ENCODE results near the gene FAM186B.
A peak's percentile ranks its signal among the peaks of the same experiment; 100 is the strongest.
"Not testable (repeated sequence)": the region's sequence is repeated elsewhere in the genome, so short reads cannot be mapped to it uniquely, and the experiment has no call there.

FAM186B gene

DNA sequence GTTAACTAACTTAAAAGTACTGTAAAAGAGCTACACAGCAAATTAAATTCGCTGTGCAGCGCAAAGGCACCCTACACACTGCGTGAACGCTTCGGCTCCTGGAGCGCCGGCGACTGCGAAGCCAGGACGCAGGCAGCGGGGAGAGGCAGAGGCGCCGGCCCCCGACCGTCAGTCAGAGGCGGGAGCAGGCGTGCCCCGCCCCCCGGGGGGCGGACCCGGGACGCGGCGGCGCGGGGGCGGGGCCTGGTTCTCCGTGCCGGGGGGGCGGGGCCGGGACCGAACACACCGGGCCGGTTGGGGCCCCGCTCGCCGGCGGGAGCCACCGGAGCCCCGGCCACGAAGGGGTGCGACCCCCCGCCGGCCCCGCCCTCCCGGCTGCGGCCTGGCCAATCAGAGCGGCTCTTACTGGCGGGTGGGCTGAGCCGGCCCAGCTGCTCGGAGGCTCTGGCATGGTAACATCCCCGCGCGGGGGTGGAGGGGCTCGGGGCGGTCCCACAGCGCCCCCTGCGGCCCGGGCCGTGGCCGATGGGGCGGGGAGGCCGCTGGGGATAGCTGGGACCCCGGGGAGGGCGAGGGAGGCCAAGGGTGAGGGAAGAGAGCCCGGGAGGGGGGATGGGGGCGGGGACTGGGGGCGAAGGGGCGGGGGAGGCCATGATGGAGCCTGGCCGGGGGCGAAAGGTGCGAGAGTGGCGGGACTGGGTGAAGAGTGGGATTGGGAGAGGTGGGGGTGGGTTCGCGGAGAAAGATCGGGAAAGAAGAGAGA is 17.9 kb upstream of the FAM186B start, which contains the start of gene PRPF40B:
PRPF40B (plus strand) TSS at position 420 of the 763 bp plus-strand sequence; CDS start at position 450, 30 bp downstream.
- H3K27ac Mint-ChIP-seq, result peak within 1 kb of the TSS; percentile 32 to 92
- peak; percentile 87 for ATAC-seq
- peak within 1 kb of the TSS; percentile 79 to 87 for H3K4me3 Mint-ChIP-seq
- no peaks in the 10 kb centered on the region for H3K9me3 Mint-ChIP-seq
- H3K4me1 Mint-ChIP-seq, result peaks cover 26% of the 10 kb centered on the region
- DNase-seq, result peak; percentile 89 to 90
- H3K27me3 Mint-ChIP-seq, result peaks cover 19% of the 10 kb centered on the region

DNA sequence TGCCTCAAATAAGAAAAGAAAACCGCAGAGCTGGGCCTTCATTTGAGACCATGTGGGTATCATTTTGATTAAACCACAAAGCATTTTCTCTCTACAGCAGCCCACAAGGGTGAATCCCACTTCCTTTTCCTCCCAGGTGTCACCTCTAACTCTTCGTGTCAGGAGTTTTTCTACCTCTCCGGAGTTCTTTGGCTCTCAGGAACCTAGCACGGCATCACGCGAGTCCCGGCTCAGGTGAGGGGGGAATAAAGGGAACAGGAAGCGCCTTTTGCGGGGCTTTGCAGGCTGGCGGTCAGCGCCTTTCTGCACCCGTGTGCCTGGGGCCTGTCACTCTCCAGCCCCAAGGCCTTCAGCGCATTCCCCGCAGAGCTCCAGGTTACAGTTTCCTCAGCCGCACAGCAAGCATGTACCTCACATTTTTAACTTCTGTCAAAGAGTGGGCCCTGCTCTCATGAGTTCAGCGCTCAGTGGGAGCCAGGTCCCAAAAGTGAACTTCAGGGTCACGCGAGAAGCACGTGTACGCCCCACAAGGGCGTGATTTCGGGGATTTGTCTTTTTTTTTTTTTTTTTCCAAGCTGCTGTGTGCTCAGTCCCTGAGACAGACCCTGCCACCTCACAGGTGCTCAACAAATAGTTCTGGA is 17.2 kb upstream of the FAM186B start:
- H3K4me3 Mint-ChIP-seq, result peak overlapping the region; percentile 79 to 87
- DNase-seq, result peak; percentile 64 to 76

GRCh38 chr12:49621651-49622500 is 16.4 kb upstream of the FAM186B start:
- DNase-seq (no peak), ATAC-seq (no peak)
- peaks cover 29% of the 10 kb centered on the region for H3K4me1 Mint-ChIP-seq
- H3K9me3 Mint-ChIP-seq, result no peaks in the 10 kb centered on the region
- peaks cover 32% of the 10 kb centered on the region for H3K27me3 Mint-ChIP-seq
- peak overlapping the region; percentile 79 to 87 for H3K4me3 Mint-ChIP-seq
- H3K27ac Mint-ChIP-seq, result no peak overlapping the region

More for the DNA sequence above, 17.2 kb upstream of the FAM186B start:
- peak overlapping the region; percentile 32 to 92 for H3K27ac Mint-ChIP-seq
- peaks cover 26% of the 10 kb centered on the region for H3K27me3 Mint-ChIP-seq
- peaks cover 26% of the 10 kb centered on the region for H3K4me1 Mint-ChIP-seq
- no peaks in the 10 kb centered on the region for H3K9me3 Mint-ChIP-seq
- peak; percentile 66 for ATAC-seq

DNA sequence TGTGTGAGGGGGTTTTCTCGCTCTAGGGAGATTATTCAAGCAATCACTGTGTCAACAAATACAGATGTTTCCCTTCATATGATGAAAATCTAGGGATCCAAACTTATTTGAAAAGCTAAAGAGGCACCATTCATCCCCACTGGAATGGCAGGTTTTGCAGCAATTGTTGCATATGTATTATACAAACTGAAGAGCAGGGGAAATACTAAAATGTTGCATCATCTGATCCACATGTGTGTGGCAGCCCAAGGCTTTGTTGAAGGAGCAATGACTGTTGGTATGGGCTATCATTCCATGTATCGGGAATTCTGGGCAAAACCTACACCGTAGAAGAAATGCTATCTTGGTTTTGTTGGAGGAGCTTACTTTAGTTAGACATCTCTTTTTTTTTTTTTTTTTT is 13.8 kb upstream of the FAM186B start:
- Mint-ChIP-seq H3K27ac (no peak overlapping the region), H3K4me3 (no peak overlapping the region), H3K9me3 (no peaks in the 10 kb centered on the region), H3K4me1 (peaks cover 36% of the 10 kb centered on the region), H3K27me3 (peaks cover 38% of the 10 kb centered on the region)
- ATAC-seq (no peak), DNase-seq (no peak)

DNA sequence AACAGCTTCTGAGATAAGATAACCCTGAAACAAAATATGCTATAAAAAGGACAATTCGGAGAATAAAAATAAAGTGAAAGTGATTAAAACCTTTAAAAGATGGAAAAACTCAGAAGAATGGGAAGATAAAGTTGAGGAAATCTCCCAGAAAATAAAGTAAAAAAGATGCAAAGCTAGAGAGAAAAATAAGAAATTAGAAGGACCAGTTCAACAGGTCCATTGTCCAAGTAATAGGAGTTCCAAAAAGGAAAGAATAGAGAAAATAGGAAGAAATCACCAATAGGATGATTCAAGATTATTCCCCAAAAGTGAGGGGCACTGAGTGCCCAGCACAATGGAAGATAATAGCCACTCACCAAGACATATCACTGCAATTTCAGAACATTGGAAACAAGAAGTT is 13.1 kb upstream of the FAM186B start:
- Mint-ChIP-seq H3K9me3 (no peaks in the 10 kb centered on the region), H3K4me3 (no peak overlapping the region), H3K4me1 (peaks cover 36% of the 10 kb centered on the region), H3K27ac (no peak overlapping the region), H3K27me3 (peaks cover 38% of the 10 kb centered on the region)
- ATAC-seq, result no peak
- DNase-seq, result no peak

DNA sequence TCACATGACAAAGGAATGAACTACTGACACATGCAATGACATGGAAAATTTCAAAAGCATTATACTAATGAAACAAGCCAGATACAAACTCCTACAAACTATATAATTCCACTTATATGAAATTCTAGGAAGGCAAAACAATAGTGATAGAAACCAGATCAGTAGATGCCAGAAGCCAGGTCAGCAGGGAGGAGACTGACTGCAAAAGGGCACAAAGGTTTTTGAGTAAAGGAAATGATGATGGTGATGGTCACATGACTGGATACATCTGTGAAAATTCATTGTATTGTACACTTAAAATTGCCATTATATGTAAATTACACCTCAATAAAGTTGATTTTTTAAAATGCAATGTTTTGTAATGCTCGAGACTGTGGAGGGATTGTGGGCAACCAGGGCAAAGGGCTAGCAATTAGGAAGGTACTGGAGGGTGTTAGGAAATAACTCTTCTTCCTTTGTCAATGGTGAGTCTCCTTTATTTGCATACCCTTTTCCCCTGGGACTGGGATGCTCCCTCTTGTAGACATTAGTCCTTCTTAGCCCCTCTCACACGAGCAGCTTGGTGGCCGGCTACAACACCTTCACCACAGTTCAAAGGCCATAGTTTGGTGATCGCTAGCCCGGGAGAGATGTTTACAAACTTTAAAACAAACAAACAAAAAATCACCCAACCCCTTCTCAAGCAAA is 11.2 kb upstream of the FAM186B start:
- no peak for ATAC-seq
- DNase-seq, result no peak
- H3K27me3 Mint-ChIP-seq, result peaks cover 46% of the 10 kb centered on the region
- peaks cover 28% of the 10 kb centered on the region for H3K4me1 Mint-ChIP-seq
- H3K27ac Mint-ChIP-seq, result no peak overlapping the region
- H3K9me3 Mint-ChIP-seq, result no peaks in the 10 kb centered on the region
- H3K4me3 Mint-ChIP-seq, result no peak overlapping the region

DNA sequence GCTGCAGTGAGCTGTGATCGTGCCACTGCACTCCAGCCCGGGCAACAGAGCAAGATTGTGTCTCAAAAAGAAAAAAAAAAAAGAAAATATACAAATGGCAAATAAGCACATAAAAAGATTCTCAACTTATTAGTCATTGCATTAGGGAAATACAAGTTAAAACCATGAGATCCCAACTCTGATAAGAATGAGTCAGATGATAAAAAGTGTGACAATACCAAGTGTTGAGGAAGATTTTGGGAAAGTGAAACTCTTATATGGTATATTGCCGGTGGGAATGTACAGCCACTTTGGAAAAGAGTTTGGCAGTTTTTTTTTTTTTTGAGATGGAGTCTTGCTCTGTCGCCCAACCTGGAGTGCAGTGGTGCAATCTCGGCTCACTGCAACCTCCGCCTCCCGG is 10.3 kb upstream of the FAM186B start:
- Mint-ChIP-seq H3K27ac (no peak overlapping the region), H3K9me3 (no peaks in the 10 kb centered on the region), H3K4me3 (no peak overlapping the region), H3K4me1 (peaks cover 18% of the 10 kb centered on the region), H3K27me3 (peaks cover 37% of the 10 kb centered on the region)
- DNase-seq (no peak), ATAC-seq (no peak)

DNA sequence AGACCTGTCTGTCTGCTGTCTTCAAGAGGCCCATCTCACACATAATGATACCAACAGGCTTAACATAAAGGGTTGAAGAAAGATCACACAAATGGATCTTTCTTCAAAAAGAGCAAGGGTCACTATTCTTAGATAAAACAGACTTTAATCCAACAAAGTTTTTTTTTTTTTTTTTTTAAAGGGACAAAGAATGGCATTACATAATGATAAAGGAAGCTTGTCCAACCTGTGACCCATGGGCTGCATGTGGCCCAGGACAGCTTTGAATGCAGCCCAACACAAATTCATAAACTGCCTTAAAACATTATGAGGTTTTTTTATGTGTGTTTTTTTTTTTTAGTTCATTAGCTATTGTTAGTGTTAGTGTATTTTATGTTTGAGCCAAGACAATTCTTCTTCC is 6.8 kb upstream of the FAM186B start:
- no peak for DNase-seq
- H3K4me1 Mint-ChIP-seq, result peaks cover 10% of the 10 kb centered on the region
- H3K4me3 Mint-ChIP-seq, result no peak overlapping the region
- no peak for ATAC-seq
- peaks cover 15% of the 10 kb centered on the region for H3K27me3 Mint-ChIP-seq
- H3K9me3 Mint-ChIP-seq, result no peaks in the 10 kb centered on the region
- H3K27ac Mint-ChIP-seq, result no peak overlapping the region

DNA sequence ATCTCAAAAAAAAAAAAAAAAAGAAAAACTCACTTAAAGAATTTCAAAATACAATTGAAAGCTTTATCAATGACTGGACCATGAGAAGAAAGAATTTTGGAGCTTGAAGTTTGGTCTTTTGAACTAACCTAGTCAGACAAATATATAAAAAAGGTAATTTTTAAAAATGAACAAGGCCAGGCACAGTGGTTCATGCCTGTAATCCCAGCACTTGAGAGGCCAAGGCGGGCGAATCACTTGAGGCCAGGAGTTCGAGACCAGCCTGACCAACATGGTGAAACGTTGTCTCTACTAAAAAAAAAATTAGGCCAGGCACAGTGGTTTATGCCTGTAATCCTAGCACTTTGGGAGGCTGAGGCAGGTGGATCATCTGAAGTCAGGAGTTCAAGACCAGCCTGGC is 5.3 kb upstream of the FAM186B start:
- H3K4me3 Mint-ChIP-seq, H3K9me3 Mint-ChIP-seq, H3K4me1 Mint-ChIP-seq, H3K27ac Mint-ChIP-seq, H3K27me3 Mint-ChIP-seq, DNase-seq, ATAC-seq: not testable (repeated sequence)

GRCh38 chr12:49609875-49610154 is 4.4 kb upstream of the FAM186B start:
- ATAC-seq (no peak), DNase-seq (no peak)
- H3K4me1 Mint-ChIP-seq, result peaks cover 8% of the 10 kb centered on the region
- H3K4me3 Mint-ChIP-seq, result no peak overlapping the region
- no peaks in the 10 kb centered on the region for H3K9me3 Mint-ChIP-seq
- peaks cover 8% of the 10 kb centered on the region for H3K27me3 Mint-ChIP-seq
- no peak overlapping the region for H3K27ac Mint-ChIP-seq

- peaks cover 8% of the 10 kb centered on the region for H3K27me3 Mint-ChIP-seq
- no peaks in the 10 kb centered on the region for H3K9me3 Mint-ChIP-seq
- H3K27ac Mint-ChIP-seq, result no peak overlapping the region
- no peak overlapping the region for H3K4me3 Mint-ChIP-seq
- ATAC-seq (no peak), DNase-seq (no peak)
- peaks cover 9% of the 10 kb centered on the region for H3K4me1 Mint-ChIP-seq
These were observed 3.8 kb upstream of the FAM186B start for GRCh38 chr12:49609059-49609874.

GRCh38 chr12:49604856-49605255 is 583 bp downstream of the FAM186B start:
- ATAC-seq (no peak), DNase-seq (no peak)
- peak overlapping the region in 1 of 2 donors; percentile 90 for H3K27ac Mint-ChIP-seq
- no peaks in the 10 kb centered on the region for H3K9me3 Mint-ChIP-seq
- H3K27me3 Mint-ChIP-seq, result no peaks in the 10 kb centered on the region
- peak overlapping the region in 1 of 2 donors; percentile 13 for H3K4me3 Mint-ChIP-seq
- H3K4me1 Mint-ChIP-seq, result peaks cover 9% of the 10 kb centered on the region

DNA sequence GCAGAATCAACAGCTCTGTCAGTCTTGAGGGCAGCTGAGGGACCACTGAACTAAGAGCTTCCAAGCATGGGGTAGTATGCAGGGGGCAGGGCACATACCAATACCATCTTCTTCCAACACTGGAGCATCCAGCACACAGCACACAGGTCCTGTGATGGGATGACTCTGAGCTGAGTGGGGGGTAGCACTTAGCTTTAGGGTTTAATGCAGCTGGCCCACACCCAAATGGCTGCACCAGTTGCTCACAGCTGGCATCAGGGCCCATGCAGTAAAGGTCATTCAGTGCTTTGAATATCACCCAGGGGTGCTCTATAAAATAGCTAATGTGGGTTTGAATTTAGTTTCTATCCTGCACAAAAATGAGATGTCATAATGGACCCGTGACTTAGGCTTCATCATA is 1.7 kb downstream of the FAM186B start:
- H3K9me3 Mint-ChIP-seq, result no peaks in the 10 kb centered on the region
- ATAC-seq (no peak), DNase-seq (no peak)
- no peak overlapping the region for H3K4me3 Mint-ChIP-seq
- H3K4me1 Mint-ChIP-seq, result peaks cover 9% of the 10 kb centered on the region
- no peaks in the 10 kb centered on the region for H3K27me3 Mint-ChIP-seq
- H3K27ac Mint-ChIP-seq, result no peak overlapping the region

- Mint-ChIP-seq H3K4me3 (no peak overlapping the region), H3K9me3 (no peaks in the 10 kb centered on the region), H3K27me3 (no peaks in the 10 kb centered on the region), H3K27ac (no peak overlapping the region), H3K4me1 (peaks cover 3% of the 10 kb centered on the region)
- ATAC-seq (no peak), DNase-seq (no peak)
These were observed 5.5 kb downstream of the FAM186B start for GRCh38 chr12:49599961-49600360.

DNA sequence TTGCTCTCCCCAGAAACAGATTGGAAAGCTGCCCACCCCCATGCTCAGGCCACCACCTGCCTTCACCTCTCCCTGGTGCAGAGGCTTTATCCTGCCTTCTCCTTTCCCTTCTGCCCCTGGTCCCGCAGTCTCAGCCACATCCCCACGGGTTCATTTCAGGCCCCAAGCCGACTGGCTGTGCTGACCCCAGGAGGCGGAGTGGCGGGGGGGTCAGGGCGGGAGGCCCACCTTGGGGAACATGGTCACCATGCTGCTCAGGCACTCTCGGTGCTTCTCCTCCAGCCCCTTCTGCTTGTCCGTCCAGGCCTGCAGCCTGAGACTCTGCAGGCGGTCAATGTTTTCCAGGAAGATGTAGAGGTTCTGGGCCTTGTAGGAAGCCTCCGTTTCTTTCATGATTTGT is 6.9 kb downstream of the FAM186B start:
- no peaks in the 10 kb centered on the region for H3K9me3 Mint-ChIP-seq

More for the DNA sequence above, 6.9 kb downstream of the FAM186B start:
- no peak overlapping the region for H3K27ac Mint-ChIP-seq
- H3K4me1 Mint-ChIP-seq, result no peaks in the 10 kb centered on the region
- no peaks in the 10 kb centered on the region for H3K27me3 Mint-ChIP-seq
- no peak for ATAC-seq
- no peak overlapping the region for H3K4me3 Mint-ChIP-seq
- DNase-seq, result no peak
